AG04449 (cell line): ENCODE measurements around the gene DENR.
A peak's percentile ranks its signal among the peaks of the same experiment; 100 is the strongest.
"Not testable (repeated sequence)": the region's sequence is repeated elsewhere in the genome, so short reads cannot be mapped to it uniquely, and the experiment has no call there.

ENCODE experiments used
- CTCF ChIA-PET: fragments of 350-600 bp; formaldehyde crosslinking; extraction: SDS; loops from one replicate; lab custom pipeline; 2021; ENCODE audit warnings: antibody characterized with exemption; lab: Yijun Ruan, JAX
- POLR2A ChIA-PET: fragments of 400-600, 350-600 bp; formaldehyde crosslinking; extraction: SDS; loops from one replicate; lab custom pipeline; 2020; ENCODE audit warnings: antibody characterized with exemption, inconsistent platforms; lab: Yijun Ruan, JAX
- DNase-seq: peaks from one replicate; pipeline ENCODE4 v3.0.0-alpha.2; 2010; ENCODE audit warnings: low read depth, low spot score
- H3K4me3 ChIP-seq: 2 replicates; pipeline ENCODE4 v1.5.1; 2011; ENCODE audit warnings: low read depth, mild to moderate bottlenecking, control low read depth, low read length
- TF ChIP-seq, protein P1 (sequence below): IDR thresholded peaks from one replicate; pipeline ENCODE4 v1.5.1; 2011; ENCODE audit warnings: mild to moderate bottlenecking, moderate library complexity, low read length, control low read depth, inconsistent platforms; ENCODE audit not compliant: insufficient read depth; ENCODE audit errors: missing control alignments

DENR gene

DNA sequence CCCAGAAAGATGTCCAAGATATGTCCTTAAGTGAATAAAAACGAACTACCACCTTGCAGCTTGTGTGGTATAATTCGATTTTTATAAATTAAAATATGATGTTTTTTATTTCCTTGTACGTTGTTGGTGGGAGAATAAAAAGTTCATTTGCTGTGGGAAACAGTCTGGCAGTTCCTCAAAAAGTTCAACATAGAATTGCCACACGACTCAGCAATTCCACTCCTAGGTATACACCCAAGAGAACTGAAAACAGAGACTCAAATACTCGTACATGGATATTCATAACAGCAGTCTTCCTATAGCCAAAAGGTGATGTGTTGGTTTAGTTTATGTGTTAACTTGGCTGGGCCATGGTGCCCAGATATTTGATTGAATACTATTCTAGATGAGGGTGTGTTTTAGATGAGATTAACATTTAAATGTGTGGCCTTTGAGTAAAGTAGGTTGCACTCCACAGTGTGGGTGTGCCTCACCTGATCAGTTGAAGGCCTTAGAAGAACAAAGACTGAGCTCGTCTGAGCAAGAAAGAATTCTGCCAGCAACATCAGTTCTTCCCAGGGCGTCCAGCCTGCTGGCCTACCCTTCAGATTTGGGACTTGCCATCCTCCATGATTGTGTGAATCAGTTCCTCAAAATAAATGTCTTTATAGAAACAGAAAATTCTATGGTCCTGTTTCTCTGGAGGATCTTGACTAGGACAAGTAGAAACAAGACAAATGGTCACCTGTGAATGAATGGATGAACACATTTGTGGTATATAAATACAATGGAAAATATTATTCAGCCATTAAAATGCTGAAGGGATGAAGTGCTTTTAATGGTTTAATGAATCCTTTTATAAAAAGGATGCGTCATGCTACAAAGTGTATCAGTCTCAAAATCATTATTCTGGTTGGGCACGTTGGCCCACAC lies 5.1 kb upstream of the DENR start:
- H3K4me3 ChIP-seq: no peak overlapping the region
- DNase-seq: no peak
- CTCF ChIA-PET: interaction anchor here (1.2 kb wide), 1 partner anchor 109 kb away, joined by 4 read pairs; no protein-coding TSS in a partner anchor
- POLR2A ChIA-PET: no interaction called here
- TF ChIP-seq, protein P1, sequence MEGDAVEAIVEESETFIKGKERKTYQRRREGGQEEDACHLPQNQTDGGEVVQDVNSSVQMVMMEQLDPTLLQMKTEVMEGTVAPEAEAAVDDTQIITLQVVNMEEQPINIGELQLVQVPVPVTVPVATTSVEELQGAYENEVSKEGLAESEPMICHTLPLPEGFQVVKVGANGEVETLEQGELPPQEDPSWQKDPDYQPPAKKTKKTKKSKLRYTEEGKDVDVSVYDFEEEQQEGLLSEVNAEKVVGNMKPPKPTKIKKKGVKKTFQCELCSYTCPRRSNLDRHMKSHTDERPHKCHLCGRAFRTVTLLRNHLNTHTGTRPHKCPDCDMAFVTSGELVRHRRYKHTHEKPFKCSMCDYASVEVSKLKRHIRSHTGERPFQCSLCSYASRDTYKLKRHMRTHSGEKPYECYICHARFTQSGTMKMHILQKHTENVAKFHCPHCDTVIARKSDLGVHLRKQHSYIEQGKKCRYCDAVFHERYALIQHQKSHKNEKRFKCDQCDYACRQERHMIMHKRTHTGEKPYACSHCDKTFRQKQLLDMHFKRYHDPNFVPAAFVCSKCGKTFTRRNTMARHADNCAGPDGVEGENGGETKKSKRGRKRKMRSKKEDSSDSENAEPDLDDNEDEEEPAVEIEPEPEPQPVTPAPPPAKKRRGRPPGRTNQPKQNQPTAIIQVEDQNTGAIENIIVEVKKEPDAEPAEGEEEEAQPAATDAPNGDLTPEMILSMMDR: no peak

DNA sequence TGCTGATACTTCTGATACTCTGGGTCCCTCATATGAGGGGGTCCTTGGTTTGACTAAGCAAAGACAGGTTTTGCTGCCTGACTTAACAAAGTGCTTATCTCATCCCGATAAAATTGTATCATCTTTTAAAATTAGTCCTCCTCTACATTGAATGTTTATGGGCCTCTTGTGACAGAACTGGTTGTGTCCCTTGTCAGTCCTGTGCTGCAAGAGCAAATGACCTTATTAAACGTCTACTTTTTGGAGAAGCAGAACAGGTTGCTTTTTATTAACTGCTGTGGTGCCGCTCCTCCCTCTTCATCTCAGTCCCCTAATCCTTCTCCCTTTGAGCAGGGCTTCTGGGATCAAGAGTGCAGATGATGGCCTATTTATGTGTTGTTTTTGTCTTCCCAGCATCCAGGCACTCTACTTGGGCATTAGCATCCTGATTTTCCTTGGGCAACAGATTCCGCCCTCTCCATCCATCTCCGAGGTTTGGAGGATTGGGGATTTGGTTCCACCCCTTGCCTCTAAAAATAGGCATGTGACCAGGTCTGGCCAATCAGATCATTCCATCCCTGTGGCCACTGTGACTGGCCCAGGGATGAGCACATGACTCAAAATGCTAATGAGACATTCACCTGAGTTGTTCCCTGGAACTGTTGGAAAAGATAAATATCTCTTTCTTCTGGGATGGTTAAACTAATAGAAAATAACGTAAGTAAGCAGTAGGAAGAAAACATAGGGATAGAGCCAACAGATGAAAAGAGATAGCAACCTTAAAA lies 2.9 kb upstream of the DENR start:
- DNase-seq: no peak
- TF ChIP-seq, protein P1: no peak
- no peak overlapping the region for H3K4me3 ChIP-seq
- POLR2A ChIA-PET: no interaction called here
- CTCF ChIA-PET: interaction anchor here (1.1 to 1.6 kb wide), 2 partner anchors 110 to 112 kb away, joined by 4 to 14 read pairs; no protein-coding TSS in a partner anchor

DNA sequence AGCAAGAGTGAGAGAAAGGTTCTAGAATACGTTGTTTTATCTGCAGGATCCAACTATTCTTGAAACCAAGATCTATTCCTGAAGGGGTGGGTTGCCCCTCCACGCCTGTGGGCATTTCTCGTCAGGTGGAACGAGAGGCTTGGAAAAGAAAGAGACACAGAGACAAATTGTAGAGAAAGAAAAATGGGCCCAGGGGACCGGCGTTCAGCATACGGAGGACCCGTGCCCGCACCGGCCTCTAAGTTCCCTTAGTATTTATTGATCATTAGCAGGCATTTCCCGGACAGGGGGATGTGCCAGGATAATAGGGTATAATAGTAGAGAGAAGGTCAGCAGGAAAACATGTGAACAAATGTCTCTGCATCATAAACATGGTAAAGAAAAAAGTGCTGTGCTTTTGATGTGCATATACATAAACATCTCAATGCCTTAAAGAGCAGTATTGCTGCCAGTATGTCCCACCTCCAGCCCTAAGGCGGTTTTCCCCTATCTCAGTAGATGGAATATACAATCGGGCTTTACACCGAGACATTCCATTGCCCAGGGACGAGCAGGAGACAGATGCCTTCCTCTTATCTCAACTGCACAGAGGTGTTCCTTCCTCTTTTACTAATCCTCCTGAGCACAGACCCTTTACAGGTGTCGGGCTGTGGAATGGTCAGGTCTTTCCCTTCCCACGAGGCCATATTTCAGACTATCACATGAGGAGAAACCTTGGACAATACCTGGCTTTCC lies 1.7 kb upstream of the DENR start:
- POLR2A ChIA-PET: not testable (repeated sequence)

DNA sequence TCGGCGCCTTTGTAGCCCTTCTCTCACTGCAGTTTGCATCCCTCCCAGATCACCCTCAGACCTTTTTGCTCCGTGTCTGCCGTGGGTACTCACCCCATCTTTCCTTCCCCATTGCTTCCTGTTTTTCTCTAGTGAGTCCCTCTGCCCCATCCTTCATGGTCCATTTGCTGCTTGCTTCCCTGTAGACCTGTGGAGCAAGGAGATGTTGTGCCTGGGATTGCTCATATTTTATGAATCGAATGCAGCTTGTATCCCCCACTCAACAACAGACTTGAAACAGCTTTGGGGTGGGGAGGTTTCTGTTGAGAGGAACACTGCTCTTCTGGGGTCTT lies 661 bp downstream of the DENR start:
- ChIA-PET CTCF (interaction anchor here (0.8 to 6.6 kb wide), 10 partner anchors 8 to 115 kb away, joined by 3 to 143 read pairs (median 4); no protein-coding TSS in a partner anchor), POLR2A (interaction anchor here (1.0 kb wide), 1 partner anchor 227 kb away, joined by 3 read pairs; the partner anchor contains the start of genes KNTC1 and RSRC2)
- H3K4me3 ChIP-seq: peak overlapping the region; percentile 95
- no peak for DNase-seq
- TF ChIP-seq, protein P1: no peak

More for the DNA sequence above, 1.7 kb upstream of the DENR start:
- CTCF ChIA-PET, H3K4me3 ChIP-seq, DNase-seq: not testable (repeated sequence)

DNA sequence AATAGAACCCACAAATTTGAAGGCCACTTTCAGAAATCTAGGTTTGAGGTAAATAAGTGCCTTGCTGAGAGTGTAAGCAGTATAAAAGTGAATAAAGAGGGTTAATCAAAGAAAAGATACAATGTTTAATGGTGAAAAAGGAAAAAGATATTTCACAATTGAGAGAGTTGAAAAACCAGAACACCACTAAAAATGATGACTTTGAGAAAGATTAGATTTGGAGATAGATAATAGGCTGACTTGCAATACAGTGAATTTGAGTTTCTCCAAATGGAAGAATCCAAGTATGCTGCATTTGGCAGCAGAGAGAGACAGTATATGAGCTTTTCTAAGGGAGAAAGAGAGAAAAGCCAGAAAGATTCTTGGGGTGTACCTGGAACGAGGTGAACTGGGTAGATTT lies 2.2 kb downstream of the DENR start:
- CTCF ChIA-PET: interaction anchor here (1.4 to 6.6 kb wide), 2 partner anchors 38 to 117 kb away, joined by 3 to 143 read pairs; no protein-coding TSS in a partner anchor
- TF ChIP-seq, protein P1: no peak
- DNase-seq: no peak
- POLR2A ChIA-PET: no interaction called here
- no peak overlapping the region for H3K4me3 ChIP-seq

DNA sequence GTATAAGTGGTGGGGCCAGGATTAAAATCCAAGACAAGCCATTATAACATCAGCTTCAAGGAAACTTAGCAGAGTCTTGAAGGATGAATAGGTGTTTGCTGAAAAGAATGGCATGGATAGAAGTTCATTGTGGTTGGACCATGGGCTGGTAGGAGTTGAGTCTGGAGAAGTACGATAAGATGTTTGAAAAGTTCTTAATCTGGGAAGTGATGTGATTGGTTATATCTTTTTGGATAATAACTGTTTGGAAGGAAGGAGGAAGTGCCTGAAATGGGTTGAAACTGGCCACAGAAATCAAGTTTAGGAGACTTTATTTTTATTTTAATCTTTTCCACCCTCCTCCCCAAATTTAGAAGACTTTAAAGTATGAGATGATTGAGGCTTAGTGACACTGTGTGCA lies 4.9 kb downstream of the DENR start:
- TF ChIP-seq, protein P1: no peak
- DNase-seq: no peak
- POLR2A ChIA-PET: no interaction called here
- CTCF ChIA-PET: interaction anchor here (0.7 to 6.6 kb wide), 4 partner anchors 8 to 119 kb away, joined by 3 to 143 read pairs (median 16); no protein-coding TSS in a partner anchor
- H3K4me3 ChIP-seq: no peak overlapping the region
